K562 treated with DMSO at 1 percent for 24 hours (cell line): ENCODE measurements around the gene SOX8. TPM values are rescaled to one million over a fixed set of nuclear protein-coding genes. Genes with fewer than 3 reads are reported as not detected.

Source experiments
- total RNA-seq: library from RNA; unstranded; fragments of 300-600 nt; gene quantifications from 2 replicates; pipeline ENCODE4 v1.2.3, GENCODE V29; 2022; ENCODE audit warnings: low read depth; ENCODE audit not compliant: insufficient read depth

Gene SOX8
- total RNA-seq = not detected in 2 replicates

GRCh38 chr16:981695-982144 is at the start of gene SOX8:
TSS of gene SOX8 (plus strand) at chr16:981770. CDS start at chr16:981923, 153 bp downstream.

GRCh38 chr16:970766-971581 is 10.6 kb upstream of the SOX8 start, which contains the start of gene LMF1:
TSS of gene LMF1 (minus strand) at chr16:970984. CDS start at chr16:970980, 4 bp downstream.

Other genes starting within 250 kb of the SOX8 start
- 40.1 and 45.9 TPM in 2 replicates for gene CIAO3, start 240.8 kb upstream of the SOX8 start, total RNA-seq
- not detected in 2 replicates for gene MSLN, start 221.0 kb upstream of the SOX8 start, total RNA-seq
- 64.3 and 67.5 TPM in 2 replicates for gene RPUSD1, start 193.4 kb upstream of the SOX8 start, total RNA-seq
- 46.3 and 54.9 TPM in 2 replicates for gene CHTF18, start 193.2 kb upstream of the SOX8 start, total RNA-seq
- gene GNG13, start 181.0 kb upstream of the SOX8 start, total RNA-seq = not detected in 2 replicates
- 4.5 and 12.8 TPM in 2 replicates for gene LMF1, start 10.8 kb upstream of the SOX8 start, total RNA-seq
- gene SSTR5, start 91.0 kb downstream of the SOX8 start, total RNA-seq = not detected in 2 replicates
- not detected in 2 replicates for gene C1QTNF8, start 114.5 kb downstream of the SOX8 start, total RNA-seq
- 0.28 and 0.34 TPM in 2 replicates for gene CACNA1H, start 171.3 kb downstream of the SOX8 start, total RNA-seq
- gene TPSG1, start 243.5 kb downstream of the SOX8 start, total RNA-seq = not detected in 2 replicates
- gene TPSB2, start 248.4 kb downstream of the SOX8 start, total RNA-seq = not detected in 2 replicates